Endometrial microvascular endothelial cells (primary cell): ENCODE measurements around the gene OR8K5. TPM values are rescaled to one million over a fixed set of nuclear protein-coding genes. Genes with fewer than 3 reads are reported as not detected.
"Not testable (repeated sequence)": the region's sequence is repeated elsewhere in the genome, so short reads cannot be mapped to it uniquely, and the experiment has no call there.

ENCODE experiments used
- in situ Hi-C: cut with HindIII; loops from 2 replicates; pipeline ENCODE4 v1.10.0; 2017; ENCODE audit warnings: low sequenced_read_pairs, low pct_unique_long_range_greater_than_20kb; ENCODE audit errors: inconsistent ontology term
- total RNA-seq: library from RNA; depleted of rRNA; stranded (reverse); fragments of >200 nt; gene quantifications from one replicate; pipeline ENCODE4 v1.2.3, GENCODE V29; 2015; ENCODE audit errors: inconsistent ontology term

Gene OR8K5, protein sequence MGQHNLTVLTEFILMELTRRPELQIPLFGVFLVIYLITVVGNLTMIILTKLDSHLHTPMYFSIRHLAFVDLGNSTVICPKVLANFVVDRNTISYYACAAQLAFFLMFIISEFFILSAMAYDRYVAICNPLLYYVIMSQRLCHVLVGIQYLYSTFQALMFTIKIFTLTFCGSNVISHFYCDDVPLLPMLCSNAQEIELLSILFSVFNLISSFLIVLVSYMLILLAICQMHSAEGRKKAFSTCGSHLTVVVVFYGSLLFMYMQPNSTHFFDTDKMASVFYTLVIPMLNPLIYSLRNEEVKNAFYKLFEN
- total RNA-seq = not detected

DNA sequence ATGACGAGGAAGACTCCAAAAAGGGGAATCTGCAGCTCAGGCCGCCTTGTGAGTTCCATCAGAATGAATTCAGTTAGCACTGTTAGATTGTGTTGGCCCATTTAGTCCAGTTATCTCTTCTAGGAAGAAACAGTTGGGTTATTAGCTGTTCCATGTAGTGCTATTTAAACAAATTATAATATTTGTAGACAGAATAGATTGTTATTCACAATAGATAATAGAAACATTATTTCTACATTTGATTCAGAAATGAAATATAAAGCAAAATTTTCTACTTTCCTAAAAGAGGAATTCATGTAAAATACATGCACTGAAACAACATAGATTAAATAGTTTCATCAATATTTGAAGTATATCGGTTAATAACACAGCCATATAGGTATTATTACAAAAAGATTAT lies at the start of gene OR8K5:
TSS of gene OR8K5 (minus strand) at position 101 of the 400 bp plus-strand sequence. CDS start at position 101, 0 bp downstream.
- in situ Hi-C loops = no loop called here

DNA sequence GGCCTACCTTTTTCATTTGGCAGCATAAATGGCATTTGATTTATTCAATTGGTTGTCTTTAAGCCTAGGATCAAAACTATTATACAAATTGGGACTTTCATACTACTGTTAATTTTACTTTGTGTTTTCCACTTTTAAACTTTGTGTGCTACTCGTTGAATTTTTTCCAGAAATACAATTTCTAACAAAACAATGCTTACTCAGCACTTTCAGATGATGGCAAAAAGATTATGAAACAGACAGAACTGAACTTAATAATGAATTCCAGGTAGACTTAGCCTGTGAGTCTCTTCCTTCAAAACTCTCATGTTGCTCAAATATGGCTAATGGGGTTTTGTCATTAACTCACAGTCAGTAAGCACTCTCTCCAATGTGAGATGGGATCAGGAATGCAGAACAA lies 47.7 kb upstream of the OR8K5 start:
- in situ Hi-C loops = no loop called here

DNA sequence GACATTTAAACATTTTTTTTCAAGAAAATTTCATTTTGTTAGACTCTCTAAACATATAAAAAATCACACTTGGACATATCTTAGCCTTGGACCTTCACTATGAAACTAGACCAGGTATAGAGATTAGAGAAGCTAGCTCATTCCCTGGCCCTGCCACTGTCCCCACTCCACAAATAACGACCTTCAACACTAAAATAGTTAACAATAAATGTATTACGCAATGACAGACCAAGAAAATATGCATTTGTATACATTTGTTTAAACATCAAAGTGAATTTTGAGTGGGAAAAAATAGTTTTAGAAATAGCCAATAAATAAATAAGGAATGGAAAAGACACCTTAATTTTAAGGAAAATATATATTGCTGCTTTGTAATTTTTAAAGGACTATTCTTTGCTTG lies 37.2 kb upstream of the OR8K5 start:
- in situ Hi-C loops = no loop called here

DNA sequence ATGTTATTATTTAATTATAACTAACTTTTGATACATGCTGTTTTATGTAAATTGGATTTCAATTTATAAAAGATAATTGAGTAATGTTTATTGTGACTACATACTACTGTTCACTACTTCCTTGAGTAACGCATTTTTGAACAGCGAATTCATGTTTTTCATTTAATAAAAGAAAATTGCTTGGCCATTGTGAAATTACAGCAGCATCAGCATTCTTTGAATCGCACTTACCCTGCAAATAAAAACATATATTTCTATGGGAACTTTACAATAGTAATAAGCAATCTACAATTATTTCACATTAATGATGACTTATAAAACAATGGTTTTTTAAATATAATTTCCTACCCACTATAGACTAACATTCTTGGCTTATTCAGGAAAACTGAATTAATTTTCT lies 36.6 kb upstream of the OR8K5 start:
- in situ Hi-C loops = no loop called here

DNA sequence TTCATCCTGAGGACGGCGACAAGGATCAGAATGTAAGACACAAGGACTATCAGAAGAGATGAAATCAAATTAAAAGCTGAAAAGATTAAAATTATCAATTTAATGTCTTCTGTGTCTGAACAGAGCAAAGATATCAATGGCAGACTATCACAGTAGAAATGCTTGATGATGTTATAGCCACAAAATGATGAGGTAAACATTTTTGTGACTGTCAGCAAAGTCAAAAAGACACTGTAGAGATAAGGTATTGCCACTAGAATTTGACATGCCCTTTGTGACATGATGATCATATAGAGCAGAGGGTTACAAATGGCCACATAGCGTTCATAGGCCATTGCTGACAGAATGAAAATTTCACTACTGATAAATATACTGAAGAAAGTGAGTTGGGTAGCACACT lies 28.5 kb upstream of the OR8K5 start:
- in situ Hi-C loops = no loop called here

DNA sequence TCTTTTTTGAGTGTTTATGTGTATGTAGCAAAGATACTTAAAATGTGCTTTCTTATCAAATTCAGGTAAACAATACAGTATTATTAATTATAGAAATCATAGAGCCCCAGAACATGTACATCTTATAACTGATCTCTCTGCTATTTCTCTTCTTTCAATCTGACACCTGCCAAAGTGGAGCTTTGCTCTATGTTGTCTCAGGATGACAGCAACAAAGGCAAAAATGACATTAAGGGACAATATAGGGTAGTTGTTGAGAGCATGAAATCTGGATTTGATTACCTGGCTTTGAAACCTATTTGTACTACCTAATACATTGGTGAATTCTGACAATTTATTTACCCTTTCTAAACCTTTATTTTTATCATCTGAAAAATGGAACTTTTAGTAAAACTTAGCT lies 23.3 kb upstream of the OR8K5 start:
- in situ Hi-C loops = no loop called here

DNA sequence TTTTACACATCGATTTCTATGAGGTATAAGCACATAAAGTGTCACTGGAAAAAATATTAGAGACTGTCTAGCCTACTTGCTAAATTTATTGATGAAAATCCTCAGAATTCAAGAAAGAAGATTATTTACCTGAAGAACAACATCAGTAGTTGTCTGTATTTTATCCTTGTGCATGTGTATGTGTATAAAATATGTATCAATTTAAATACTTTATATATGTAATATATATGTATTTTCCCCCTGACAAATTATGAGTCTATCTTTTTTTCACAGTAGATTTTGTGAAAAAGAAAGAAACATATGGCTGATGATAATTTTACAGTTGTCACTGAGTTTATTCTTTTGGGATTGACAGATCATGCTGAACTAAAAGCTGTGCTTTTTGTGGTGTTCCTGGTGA lies 16.2 kb upstream of the OR8K5 start, which contains the start of gene OR5J2:
TSS of gene OR5J2 (plus strand) at position 301 of the 400 bp plus-strand sequence. CDS start at position 301, 0 bp downstream.
- in situ Hi-C loops = no loop called here

DNA sequence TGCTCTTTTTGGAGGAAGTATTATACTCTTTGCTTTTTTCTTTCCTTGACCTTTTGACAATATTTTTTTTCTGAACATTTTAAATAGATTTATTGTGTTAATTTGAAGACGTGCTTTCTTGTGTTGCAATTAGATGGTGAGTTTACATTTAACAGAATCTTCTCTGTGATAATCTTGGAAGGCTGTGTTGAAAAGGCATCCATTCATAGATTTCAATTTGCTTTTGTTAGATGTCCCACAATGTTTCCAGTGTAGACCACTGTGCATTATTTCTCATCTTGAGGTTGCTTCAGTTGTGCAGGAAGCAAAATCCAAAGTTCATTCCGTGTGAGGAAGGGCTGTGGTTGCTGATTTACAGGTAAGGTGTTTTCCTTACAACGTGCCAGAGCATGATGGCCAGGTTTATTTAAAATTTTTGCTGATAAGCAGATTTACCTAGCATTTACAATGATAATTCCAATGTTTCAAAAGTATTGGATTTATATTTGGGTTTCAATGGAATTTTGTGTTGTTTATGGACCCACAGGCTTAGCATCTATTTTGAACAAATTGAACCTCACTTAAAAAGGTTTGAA lies 12.2 kb upstream of the OR8K5 start:
- in situ Hi-C loops = no loop called here

DNA sequence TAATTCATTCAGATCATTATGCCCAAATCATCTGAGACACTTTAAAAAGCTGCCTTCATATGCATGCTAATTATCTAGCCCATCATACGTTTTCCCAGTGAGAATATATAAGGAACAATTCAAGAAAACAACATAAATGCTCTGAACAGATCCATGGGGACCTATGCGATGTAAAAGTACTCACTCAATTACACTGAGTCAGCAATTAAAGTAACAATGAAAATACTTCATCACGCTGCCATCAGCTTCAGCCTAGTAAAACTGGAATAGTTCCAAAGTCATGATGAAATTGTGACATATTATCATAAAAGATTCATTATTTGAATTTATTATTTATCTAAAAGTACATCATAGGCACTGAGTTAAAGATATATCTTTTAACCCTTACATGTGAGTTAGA lies 3.7 kb upstream of the OR8K5 start:
- in situ Hi-C loops = no loop called here

DNA sequence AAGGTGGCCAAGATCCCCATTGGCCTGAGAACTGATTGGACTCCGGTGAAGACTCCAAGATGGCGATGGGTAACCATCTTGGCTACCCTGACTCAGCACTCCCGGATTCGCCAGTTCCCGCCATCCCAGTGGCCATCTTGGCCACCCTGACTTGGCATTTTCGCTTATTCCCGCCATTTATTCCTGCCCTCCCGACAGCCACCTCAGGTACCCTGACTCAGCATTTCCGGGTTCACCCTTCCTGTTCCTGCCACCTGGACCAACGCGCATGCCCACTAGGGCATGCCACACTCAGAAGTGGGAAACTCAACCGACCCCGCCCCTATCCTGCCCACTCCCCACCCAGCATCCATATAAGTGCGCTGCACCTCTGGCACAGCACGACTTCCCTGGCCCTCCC lies 7.8 kb downstream of the OR8K5 start:
- in situ Hi-C loops = no loop called here

DNA sequence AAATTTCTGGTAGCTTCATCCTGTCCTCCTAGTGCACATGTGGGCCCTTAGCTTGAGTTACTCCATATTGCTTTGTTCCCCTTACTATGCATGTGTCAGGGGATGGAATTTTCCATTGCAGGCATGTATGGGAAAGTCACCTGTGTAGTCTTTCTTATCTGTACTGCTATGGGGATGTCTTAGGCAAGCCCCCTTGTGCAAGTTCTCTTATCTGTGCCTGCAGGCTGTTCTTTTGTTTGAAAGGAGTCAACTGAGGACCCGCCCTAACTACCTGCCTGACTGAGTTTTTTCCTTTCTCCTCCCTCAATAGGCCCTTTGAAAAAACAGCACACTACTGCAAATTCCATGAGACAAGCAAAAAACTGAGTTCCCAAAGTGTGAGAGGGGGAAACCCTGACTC lies 8.7 kb downstream of the OR8K5 start:
- in situ Hi-C loops = no loop called here

DNA sequence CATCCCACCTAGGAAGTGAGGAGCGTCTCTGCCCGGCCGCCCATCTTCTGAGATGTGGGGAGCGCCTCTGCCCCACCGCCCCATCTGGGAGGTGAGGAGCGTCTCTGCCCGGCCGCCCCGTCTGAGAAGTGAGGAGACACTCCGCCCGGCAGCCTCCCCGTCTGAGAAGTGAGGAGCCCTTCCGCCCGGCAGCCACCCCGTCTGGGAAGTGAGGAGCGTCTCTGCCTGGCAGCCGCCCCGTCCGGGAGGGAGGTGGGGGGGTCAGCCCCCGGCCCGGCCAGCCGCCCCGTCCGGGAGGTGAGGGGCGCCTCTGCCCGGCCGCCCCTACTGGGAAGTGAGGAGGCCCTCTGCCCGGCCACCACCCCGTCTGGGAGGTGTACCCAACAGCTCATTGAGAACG lies 16.4 kb downstream of the OR8K5 start:
- in situ Hi-C loops = not testable (repeated sequence)

DNA sequence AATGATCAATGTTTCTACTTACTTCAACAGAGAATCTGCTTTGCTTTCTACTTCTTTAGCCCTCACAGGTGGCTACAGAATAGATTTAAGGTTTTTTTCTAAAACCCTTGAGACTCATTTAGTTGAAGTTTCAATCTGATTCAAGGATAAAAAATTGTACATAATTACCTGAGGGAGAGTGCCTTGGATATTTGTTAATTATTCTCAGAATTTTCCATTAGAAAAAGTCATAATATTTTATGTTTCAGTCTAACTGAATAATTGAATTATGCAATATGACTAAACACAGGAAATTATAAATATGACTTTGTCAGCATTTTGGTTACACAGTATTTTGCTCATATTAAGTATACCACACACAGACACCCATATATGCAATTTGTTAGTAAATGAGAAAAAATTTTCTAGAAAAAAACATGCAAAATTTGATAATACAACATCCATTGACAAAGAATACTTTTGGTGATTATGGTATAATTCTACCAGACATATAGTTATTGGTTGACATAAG lies 19.9 kb downstream of the OR8K5 start, which contains the start of gene OR8J3:
TSS of gene OR8J3 (minus strand) at position 51 of the 511 bp plus-strand sequence. CDS start 2,483 bp downstream, outside the sequence.
- in situ Hi-C loops = no loop called here

DNA sequence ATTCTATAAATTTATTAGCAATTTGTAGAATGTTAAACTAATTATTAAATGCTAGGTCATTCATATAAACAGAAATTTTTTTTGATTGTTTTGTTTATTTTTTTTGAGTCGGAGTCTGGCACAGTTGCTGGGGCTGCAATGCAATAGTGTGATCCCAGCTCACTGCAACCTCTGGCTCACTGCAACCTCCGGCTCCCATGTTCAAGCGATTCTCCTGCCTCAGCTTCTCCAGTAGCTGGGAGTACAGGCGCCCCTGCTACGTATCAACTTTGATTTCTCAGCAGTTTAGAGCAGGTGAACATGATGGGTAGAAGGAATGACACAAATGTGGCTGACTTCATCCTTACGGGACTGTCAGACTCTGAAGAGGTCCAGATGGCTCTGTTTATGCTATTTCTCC lies 38.0 kb downstream of the OR8K5 start, which contains the start of gene OR8H3:
TSS of gene OR8H3 (plus strand) at position 301 of the 400 bp plus-strand sequence. CDS start at position 301, 0 bp downstream.
- in situ Hi-C loops = no loop called here

Other genes starting within 250 kb of the OR8K5 start
- not detected for gene OR5W2, start 245.7 kb downstream of the OR8K5 start, total RNA-seq
- gene OR5I1, start 223.9 kb downstream of the OR8K5 start, total RNA-seq = not detected
- gene OR10AG1, start 190.4 kb downstream of the OR8K5 start, total RNA-seq = not detected
- gene OR5F1, start 165.7 kb downstream of the OR8K5 start, total RNA-seq = not detected
- not detected for gene OR5AS1, start 132.7 kb downstream of the OR8K5 start, total RNA-seq
- gene OR8I2, start 67.0 kb downstream of the OR8K5 start, total RNA-seq = not detected
- not detected for gene OR8H2, start 56.6 kb downstream of the OR8K5 start, total RNA-seq
- not detected for gene OR8H3, start 37.9 kb downstream of the OR8K5 start, total RNA-seq
- gene OR8J3, start 20.1 kb downstream of the OR8K5 start, total RNA-seq = not detected
- not detected for gene OR5J2, start 16.3 kb upstream of the OR8K5 start, total RNA-seq
- not detected for gene OR5T2, start 73.9 kb upstream of the OR8K5 start, total RNA-seq
- not detected for gene OR5T3, start 91.9 kb upstream of the OR8K5 start, total RNA-seq
- not detected for gene OR5T1, start 113.8 kb upstream of the OR8K5 start, total RNA-seq
- gene OR8H1, start 131.9 kb upstream of the OR8K5 start, total RNA-seq = not detected
- gene OR8K3, start 154.8 kb upstream of the OR8K5 start, total RNA-seq = not detected
- gene OR8K1, start 185.7 kb upstream of the OR8K5 start, total RNA-seq = not detected
- gene OR8J1, start 194.0 kb upstream of the OR8K5 start, total RNA-seq = not detected
- gene OR8U1, start 215.3 kb upstream of the OR8K5 start, total RNA-seq = not detected